SK-N-SH (cell line): ENCODE data around the gene ABHD16B. TPM values are rescaled to one million over a fixed set of nuclear protein-coding genes. Genes with fewer than 3 reads are reported as not detected.

Experiments
- CTCF ChIA-PET: fragments of 300-600, 350-600 bp; formaldehyde crosslinking; extraction: SDS; loops from one replicate; lab custom pipeline; 2021; lab: Yijun Ruan, JAX
- POLR2A ChIA-PET: fragments of 350-600 bp; sonication (Branson Sonifier 250); formaldehyde crosslinking; extraction: SDS; loops from one replicate; lab custom pipeline; 2020; ENCODE audit warnings: antibody characterized with exemption, inconsistent platforms; lab: Yijun Ruan, JAX
- DNase-seq: peaks from one replicate; pipeline ENCODE4 v3.0.0; 2012
- H2AFZ ChIP-seq: fragments of 200-600 bp; sonication (generic); 2 replicates; pipeline ENCODE4 v1.8.1; 2016; ENCODE audit warnings: antibody characterized with exemption, mild to moderate bottlenecking, low read depth
- H3F3A ChIP-seq: fragments of 200-600 bp; sonication (generic); replicated peaks from 2 replicates; pipeline ENCODE3; 2016; ENCODE audit warnings: antibody characterized with exemption, mild to moderate bottlenecking; ENCODE audit not compliant: insufficient read depth
- H3K27ac ChIP-seq, 2 experiments: fragments of 200-500 bp in 1 of 2; fragments of 200-600 bp in 1 of 2; sonication (Bioruptor generic) in 1 of 2; sonication (generic), shearing (Covaris generic) in 1 of 2; 2 replicates each; pipeline versions ENCODE4 v1.5.1 to v1.6.1; 2014 to 2016; ENCODE audit warnings: low read depth in 2 of 2, inconsistent platforms in 1 of 2, low read length in 1 of 2, mild to moderate bottlenecking in 1 of 2, mixed read lengths in 1 of 2
- H3K27me3 ChIP-seq: fragments of 200-600 bp; sonication (generic), shearing (Covaris generic); 2 replicates; pipeline ENCODE4 v1.6.1; 2016; ENCODE audit warnings: mixed run types; ENCODE audit not compliant: insufficient read depth
- H3K36me3 ChIP-seq, 2 experiments: fragments of 200-500 bp in 1 of 2; fragments of 200-600 bp in 1 of 2; sonication (Bioruptor generic) in 1 of 2; sonication (generic) in 1 of 2; replicated peaks in 1 of 2; 2 replicates each; pipeline versions ENCODE3 to v1.5.1; 2014 to 2016; ENCODE audit warnings: low read length in 1 of 2, mild to moderate bottlenecking in 1 of 2; ENCODE audit not compliant: insufficient read depth in 2 of 2, control insufficient read depth in 1 of 2
- H3K4me1 ChIP-seq, 2 experiments: fragments of 200-500 bp in 1 of 2; fragments of 200-600 bp in 1 of 2; sonication (Bioruptor generic) in 1 of 2; sonication (generic), shearing (Covaris generic) in 1 of 2; 2 replicates each; pipeline versions ENCODE4 v1.5.1 to v1.6.1; 2014 to 2016; ENCODE audit warnings: low read depth in 1 of 2, low read length in 1 of 2, mixed run types in 1 of 2; ENCODE audit not compliant: insufficient read depth in 2 of 2, control insufficient read depth in 1 of 2
- H3K4me2 ChIP-seq: fragments of 200-600 bp; sonication (generic), shearing (Covaris generic); 2 replicates; pipeline ENCODE4 v1.6.1; 2017; ENCODE audit warnings: mixed run types
- H3K4me3 ChIP-seq, 2 experiments: fragments of 200-500 bp in 1 of 2; fragments of 200-600 bp in 1 of 2; sonication (Bioruptor generic) in 1 of 2; sonication (generic), shearing (Covaris generic) in 1 of 2; 2 replicates each; pipeline versions ENCODE4 v1.5.1 to v1.8.1; 2014 to 2016; ENCODE audit warnings: low read depth in 2 of 2, inconsistent platforms in 1 of 2, low read length in 1 of 2, mild to moderate bottlenecking in 1 of 2, mixed read lengths in 1 of 2, moderate library complexity in 1 of 2
- H3K79me2 ChIP-seq: fragments of 200-600 bp; sonication (generic); 2 replicates; pipeline ENCODE4 v1.8.1; 2017; ENCODE audit warnings: mild to moderate bottlenecking; ENCODE audit not compliant: insufficient read depth
- H3K9ac ChIP-seq: fragments of 200-600 bp; sonication (generic); 2 replicates; pipeline ENCODE4 v1.6.1; 2017; ENCODE audit warnings: mixed run types
- H3K9me2 ChIP-seq: fragments of 200-600 bp; sonication (generic); 2 replicates; pipeline ENCODE4 v1.6.1; 2017; ENCODE audit warnings: mixed run types
- H3K9me3 ChIP-seq: fragments of 200-600 bp; sonication (generic); 2 replicates; pipeline ENCODE4 v1.6.1; 2017; ENCODE audit warnings: mixed run types, mild to moderate bottlenecking, moderate library complexity
- H4K20me1 ChIP-seq: fragments of 200-600 bp; sonication (generic); 2 replicates; pipeline ENCODE4 v1.6.1; 2017; ENCODE audit warnings: mild to moderate bottlenecking, mixed run types; ENCODE audit not compliant: insufficient read depth
- CTCF ChIP-seq: fragments of 200-600 bp; sonication (generic); IDR thresholded peaks from 2 replicates; pipeline ENCODE4 v1.6.1; 2017; ENCODE audit warnings: antibody characterized with exemption, mild to moderate bottlenecking, moderate library complexity
- EP300 ChIP-seq, 2 experiments: IDR thresholded peaks; 2 replicates each; pipeline versions ENCODE4 v1.4.0 to v1.6.1; 2012; ENCODE audit warnings: borderline replicate concordance in 1 of 2, low read depth in 1 of 2, low read length in 1 of 2
- FOSL2 ChIP-seq: IDR thresholded peaks from 2 replicates; pipeline ENCODE4 v1.4.0; 2012; ENCODE audit warnings: low read depth, mild to moderate bottlenecking, moderate library complexity, borderline replicate concordance
- FOXM1 ChIP-seq: IDR thresholded peaks from 2 replicates; pipeline ENCODE4 v1.4.0; 2012; ENCODE audit warnings: low read depth, mild to moderate bottlenecking
- IRF3 ChIP-seq: fragments of 150-350 bp; IDR thresholded peaks from 2 replicates; pipeline ENCODE4 v1.6.1; 2016; ENCODE audit warnings: mild to moderate bottlenecking, low read depth, low read length
- JUND ChIP-seq: IDR thresholded peaks from 2 replicates; pipeline ENCODE4 v1.4.0; 2012
- NRF1 ChIP-seq: IDR thresholded peaks from 2 replicates; pipeline ENCODE4 v1.6.1; 2012; ENCODE audit warnings: low read depth, mild to moderate bottlenecking, low read length
- RAD21 ChIP-seq: IDR thresholded peaks from 2 replicates; pipeline ENCODE4 v1.6.1; 2012; ENCODE audit warnings: mild to moderate bottlenecking, low read length
- SIN3A ChIP-seq: IDR thresholded peaks from 2 replicates; pipeline ENCODE4 v1.6.1; 2012; ENCODE audit warnings: low read depth, mild to moderate bottlenecking, low read length, moderate library complexity, borderline replicate concordance
- ZBTB33 ChIP-seq: IDR thresholded peaks from 2 replicates; pipeline ENCODE4 v1.4.0; 2012; ENCODE audit warnings: low read depth, borderline replicate concordance
- WGBS: methylation state at CpG from one replicate; pipeline ENCODE4 v1.1.6; 2017; ENCODE audit warnings: low lambda C conversion rate; 5-methylcytosine and 5-hydroxymethylcytosine counted together
- polyA plus RNA-seq, 3 experiments: library from polyadenylated mRNA; depleted of rRNA; stranded (reverse); fragments of >200 nt; gene quantifications; 2 replicates each; pipeline ENCODE4 v1.2.3, GENCODE V29; 2012

Gene ABHD16B
- polyA plus RNA-seq, 1 of the 3 experiments (the other 2 are of a cell fraction): not detected

GRCh38 chr20:63829603-63829944 lies 31.7 kb upstream of the ABHD16B start:
- no peak overlapping the region for H2AFZ ChIP-seq
- CTCF ChIA-PET: interaction anchor here (1.0 to 1.5 kb wide), 3 partner anchors 18 to 43 kb away, joined by 3 to 4 read pairs (median 3); no protein-coding TSS in a partner anchor

More at GRCh38 chr20:63829603-63829944, 31.7 kb upstream of the ABHD16B start:
- no peak overlapping the region for H3K9ac ChIP-seq
- H4K20me1 ChIP-seq: no peaks in the 10 kb centered on the region
- peaks cover 4 to 13% of the 10 kb centered on the region in 2 experiments; a peak in 2 of 4 replicates for H3K4me1 ChIP-seq
- peak overlapping the region; percentile 43 to 54; a peak in 2 of 4 replicates for H3K4me3 ChIP-seq
- H3K79me2 ChIP-seq: no peaks in the 10 kb centered on the region
- H3K9me2 ChIP-seq: no peaks in the 10 kb centered on the region
- H3F3A ChIP-seq: peaks cover 4% of the 10 kb centered on the region
- H3K4me2 ChIP-seq: peak overlapping the region; percentile 63; the same call in 1 of the 2 replicates
- TF ChIP-seq ZBTB33 (no peak), IRF3 (no peak), EP300 (IDR thresholded peaks at IDR 0.05; ENCODE audit: borderline replicate concordance in 1 of 2, low read depth in 1 of 2, low read length in 1 of 2) (no peak), FOXM1 (no peak), CTCF (no peak), RAD21 (no peak), NRF1 (no peak), SIN3A (no peak), FOSL2 (no peak), JUND (no peak)
- TF ChIP-seq, all 33 proteins: peak for 0
- Histone ChIP-seq H3K27me3 (peaks cover 6% of the 10 kb centered on the region; the same call in 1 of the 2 replicates), H3K9me3 (no peaks in the 10 kb centered on the region), H3K36me3 (no peaks in the 10 kb centered on the region), H3K27ac (no peak overlapping the region)
- POLR2A ChIA-PET: no interaction called here
- 82% methylated on average over 10 of the region's 10 CpGs for WGBS
- no peak for DNase-seq
